HCEC 1CT (cell line): ENCODE measurements around the gene PDCD2.
"Not testable (repeated sequence)": the region's sequence is repeated elsewhere in the genome, so short reads cannot be mapped to it uniquely, and the experiment has no call there.

Experiments
- DNase-seq: peaks from one replicate; pipeline ENCODE4 v3.0.0-alpha.2; 2017

Gene PDCD2

DNA sequence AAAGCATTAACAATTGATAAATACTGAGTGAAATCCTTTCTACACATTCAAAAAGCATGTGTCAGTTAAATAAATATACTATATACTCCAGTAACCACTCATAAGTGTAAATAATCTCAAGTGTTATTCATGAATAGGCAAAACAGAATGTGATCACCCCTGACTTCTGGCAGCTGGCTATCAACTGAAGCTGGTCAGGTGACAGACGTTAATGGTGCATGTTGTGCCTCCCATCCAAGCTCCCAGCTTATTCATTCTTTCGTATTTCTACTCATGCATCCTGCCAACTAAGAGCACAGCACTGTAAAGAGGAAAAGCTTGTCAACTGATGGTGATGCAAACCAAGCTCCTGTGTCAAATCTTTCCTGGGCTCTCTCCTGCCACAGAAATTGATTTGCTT, 39.0 kb downstream of the PDCD2 start:
- DNase-seq: peak; percentile 69

DNA sequence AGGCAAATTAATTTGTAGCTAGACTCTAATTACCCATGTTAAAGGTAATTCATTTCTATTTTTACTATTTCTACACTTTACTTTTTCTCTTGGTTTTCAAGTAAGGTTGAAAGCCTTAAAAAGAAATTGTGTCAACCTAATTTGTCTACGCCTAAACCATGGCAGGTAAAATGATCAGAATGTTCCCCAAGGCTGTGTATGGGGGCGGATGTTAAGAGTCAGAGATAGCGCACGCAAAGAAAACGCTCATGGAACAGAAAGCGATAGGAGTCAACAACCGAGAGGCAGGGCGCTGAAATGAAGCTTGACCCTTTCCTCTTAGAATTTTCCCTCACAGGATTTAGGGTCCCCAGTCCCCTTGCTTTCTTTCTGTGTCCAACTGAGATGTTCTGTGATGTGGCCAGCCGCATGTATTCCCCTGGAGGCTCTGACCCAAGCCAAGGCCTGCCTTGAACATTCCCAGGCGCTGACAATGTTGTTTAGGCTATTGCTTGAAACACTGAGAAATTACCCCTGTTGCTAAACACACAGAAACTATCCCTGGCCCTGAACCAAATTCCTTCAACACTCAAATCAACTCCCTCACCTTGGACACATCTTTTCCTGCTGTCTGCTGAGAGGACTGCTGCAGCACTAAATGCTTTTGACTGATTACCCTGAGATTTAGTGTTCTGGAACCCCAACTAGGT, 42.3 kb downstream of the PDCD2 start:
- DNase-seq: no peak

DNA sequence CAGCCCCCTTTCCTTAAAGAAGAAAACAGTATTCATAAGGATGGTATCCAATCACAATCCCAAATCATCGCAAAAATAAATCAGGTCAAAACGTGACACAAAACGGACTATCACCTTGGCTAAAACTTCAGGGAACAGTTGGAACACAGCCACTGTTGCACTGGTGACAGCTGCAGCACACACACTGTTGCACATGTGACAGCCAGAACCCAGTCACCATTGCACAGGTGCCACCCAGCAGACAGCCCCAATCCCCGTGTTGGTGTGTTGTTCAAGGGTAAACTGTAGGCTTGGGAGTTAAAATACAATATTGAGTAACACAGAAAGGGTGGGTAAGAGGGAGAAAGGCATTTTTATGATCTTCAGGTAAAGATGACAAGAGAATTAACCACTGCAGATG, 47.1 kb downstream of the PDCD2 start:
- no peak for DNase-seq

DNA sequence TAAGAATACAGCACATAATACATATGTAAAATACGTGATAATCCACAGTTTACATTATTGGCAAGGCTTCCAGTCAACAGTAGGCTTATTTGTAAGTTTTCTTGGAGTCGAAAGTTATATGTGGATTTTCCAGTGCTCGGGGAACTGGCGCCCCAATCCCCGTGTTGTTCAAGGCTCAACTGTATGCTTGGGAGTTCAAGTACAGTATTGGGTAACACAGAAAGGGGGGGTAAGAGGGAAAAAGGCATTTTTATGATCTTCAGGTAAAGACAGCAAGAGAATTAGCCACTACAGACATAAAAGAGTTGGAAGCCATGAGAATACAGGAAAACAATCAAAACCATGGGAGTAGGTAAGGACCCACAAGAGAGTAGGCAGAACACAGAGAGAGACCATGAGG, 47.8 kb downstream of the PDCD2 start:
- no peak for DNase-seq

DNA sequence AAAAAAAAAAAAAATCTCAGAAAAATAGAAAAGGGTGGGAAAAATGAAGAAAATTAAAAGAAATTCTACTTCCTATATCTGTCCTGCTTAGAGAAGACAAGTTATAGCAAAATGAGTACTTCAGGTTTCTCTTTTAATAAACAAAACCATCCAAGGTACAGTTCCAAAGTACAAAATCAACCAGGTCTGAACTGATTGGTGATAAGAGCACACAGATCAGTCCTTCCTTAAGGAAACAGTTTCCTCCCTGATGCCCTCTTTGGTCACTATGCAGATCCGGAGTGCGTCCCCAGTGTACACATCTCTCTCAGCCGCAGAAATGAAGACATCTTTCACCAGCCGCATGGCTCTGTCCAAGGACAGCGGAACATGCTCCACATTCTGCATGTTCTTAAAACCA, 49.4 kb downstream of the PDCD2 start:
- no peak for DNase-seq

DNA sequence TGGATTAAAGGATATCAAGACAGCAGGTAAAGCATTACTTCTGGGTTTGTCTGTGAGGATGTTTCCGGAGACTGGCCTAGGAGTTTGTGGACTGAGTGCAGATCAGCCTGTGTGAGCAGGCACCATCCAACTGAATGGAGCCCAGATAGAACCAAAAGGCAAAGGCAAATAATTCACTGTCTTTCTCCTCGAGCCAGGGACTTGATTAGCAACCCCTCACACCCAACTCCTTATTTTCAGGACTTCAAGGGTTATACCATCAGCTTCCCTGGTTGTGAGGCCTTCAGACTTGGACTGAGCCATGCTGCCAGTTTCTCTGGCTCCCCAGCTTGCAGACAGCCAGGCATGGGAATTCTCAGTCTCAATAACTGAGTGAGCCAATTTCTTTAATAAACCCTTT, 50.6 kb downstream of the PDCD2 start:
- no peak for DNase-seq

DNA sequence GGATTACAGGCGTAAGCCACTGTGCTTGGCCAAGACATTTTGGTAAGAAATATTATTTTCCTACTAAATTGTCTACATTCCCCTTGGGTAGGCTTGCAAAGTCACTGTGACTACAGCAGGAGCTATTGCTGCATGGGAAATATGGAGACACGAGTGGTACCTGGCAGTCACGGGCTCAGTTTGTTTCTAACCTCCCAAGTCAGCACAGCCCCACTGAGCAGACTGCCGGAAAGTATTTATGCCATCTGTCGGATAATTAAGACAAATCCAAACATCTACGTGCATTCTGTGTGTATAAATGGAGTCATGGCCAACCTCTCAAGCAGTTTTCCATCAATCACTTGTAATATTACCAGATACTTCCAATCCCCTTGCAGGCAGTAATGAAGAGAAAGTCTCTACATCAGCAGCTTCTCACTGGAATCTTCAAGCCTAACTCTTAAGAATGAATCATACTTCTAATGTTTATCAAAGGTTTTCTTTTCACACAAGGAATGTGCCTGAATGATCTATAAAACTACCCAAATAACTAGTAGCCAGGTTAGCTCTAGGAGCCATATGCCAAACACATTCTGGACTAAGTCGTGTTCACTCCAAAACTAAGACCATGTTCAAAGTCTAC, 51.5 kb downstream of the PDCD2 start:
- peak; percentile 2 for DNase-seq

DNA sequence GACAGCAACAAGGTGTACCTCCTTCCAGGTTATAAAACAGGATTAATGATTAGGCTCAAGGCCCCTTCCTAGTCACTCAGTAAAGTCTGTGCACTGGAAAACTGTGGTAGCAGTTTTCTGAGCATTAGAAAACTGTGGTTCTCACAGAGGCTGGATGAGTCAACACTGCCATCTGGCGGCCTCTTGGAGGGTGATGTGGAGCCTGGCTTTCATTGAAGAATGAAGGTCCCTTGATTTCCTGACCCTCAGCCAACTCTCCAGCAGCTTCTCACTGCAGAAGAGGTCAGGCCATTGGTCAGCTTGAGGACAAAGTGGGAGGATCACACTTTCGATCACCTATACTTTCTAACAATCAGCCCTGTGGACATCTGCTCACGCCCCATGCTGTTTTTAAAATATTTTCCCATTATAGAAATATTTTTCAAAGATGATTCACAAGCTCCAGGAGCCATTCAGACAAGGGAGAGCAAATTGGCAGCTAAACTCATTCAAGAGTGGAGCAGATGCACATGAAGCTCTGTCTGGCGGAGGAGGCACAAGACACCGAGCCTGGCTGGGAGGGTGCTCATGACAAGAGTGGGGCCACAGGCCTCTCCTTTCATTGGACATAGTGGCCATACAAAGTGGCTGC, 54.5 kb downstream of the PDCD2 start:
- peak; percentile 67 for DNase-seq

DNA sequence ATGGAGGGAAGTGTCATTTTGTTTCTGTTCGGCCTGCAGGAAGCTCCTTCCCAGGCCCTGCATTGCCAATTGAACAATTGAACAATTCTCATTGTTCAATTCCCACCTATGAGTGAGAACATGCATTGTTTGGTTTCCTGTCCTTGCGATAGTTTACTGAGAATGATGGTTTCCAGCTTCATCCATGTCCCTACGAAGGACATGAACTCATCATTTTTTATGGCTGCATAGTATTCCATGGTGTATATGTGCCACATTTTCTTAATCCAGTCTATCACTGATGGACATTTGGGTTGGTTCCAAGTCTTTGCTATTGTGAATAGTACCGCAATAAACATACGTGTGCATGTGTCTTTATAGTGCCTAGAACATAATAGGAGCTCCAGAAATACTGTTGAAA, 56.4 kb downstream of the PDCD2 start:
- not testable (repeated sequence) for DNase-seq

DNA sequence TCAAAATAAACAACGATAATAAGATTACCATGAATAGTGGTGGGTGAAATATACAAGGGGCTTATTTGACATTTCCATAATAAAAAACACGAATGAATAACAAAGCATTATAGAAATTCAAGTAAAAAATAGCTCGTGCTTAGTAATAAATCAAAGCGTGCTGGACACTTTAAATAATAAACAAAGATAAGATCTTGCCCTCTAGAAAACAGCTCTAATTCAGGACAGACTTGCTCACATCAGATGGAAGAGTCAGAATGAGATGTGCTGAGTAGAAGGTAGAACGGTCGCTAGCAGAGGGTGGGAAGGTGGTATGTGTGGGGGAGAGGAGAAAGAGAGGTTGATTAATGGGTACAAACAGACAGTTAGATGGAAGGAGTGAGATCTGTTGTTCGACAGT, 58.6 kb downstream of the PDCD2 start:
- DNase-seq: no peak
